Measurements from ENCODE around the gene ZDHHC7. TPM values are rescaled to one million over a fixed set of nuclear protein-coding genes. Genes with fewer than 3 reads are reported as not detected.

The ZDHHC7 gene
- total RNA-seq, 4 donors from 2014 or later: 49.8 to 59.2 (median 54.3) TPM

GRCh38 chr16:84933774-84934631 lies 77.3 kb downstream of the ZDHHC7 start:
- no peaks in the 10 kb centered on the region for H3K36me3 ChIP-seq
- DNase-seq: peak; percentile 37 to 41
- H3K27ac ChIP-seq: peak overlapping the region in 1 of 3 donors; percentile 12
- H3K4me1 ChIP-seq: peaks cover 0 to 5% of the 10 kb centered on the region in 2 donors
- H3K4me3 ChIP-seq (replicated peaks in 1 of 3): no peak overlapping the region
- intact Hi-C loops (cut with DNase I): no loop called here
- 74 to 75% methylated on average over 24 to 27 of the region's 29 CpGs for WGBS, 2 donors
- H3K9me3 ChIP-seq: no peaks in the 10 kb centered on the region
- TF ChIP-seq POLR2A (IDR thresholded peaks at IDR 0.05) (no peak), CTCF (IDR thresholded peaks at IDR 0.05) (no peak)
- no peaks in the 10 kb centered on the region for H3K27me3 ChIP-seq

- Histone ChIP-seq H3K4me3 (replicated peaks in 1 of 3) (no peak overlapping the region), H3K4me1 (peaks cover 0 to 7% of the 10 kb centered on the region in 2 donors), H3K27me3 (no peaks in the 10 kb centered on the region), H3K9me3 (no peaks in the 10 kb centered on the region), H3K36me3 (no peaks in the 10 kb centered on the region), H3K27ac (no peak overlapping the region)
- no peak for DNase-seq
- no peak for TF ChIP-seq CTCF (IDR thresholded peaks at IDR 0.05)
- TF ChIP-seq POLR2A (IDR thresholded peaks at IDR 0.05): no peak
- intact Hi-C loops (cut with DNase I): no loop called here
- WGBS, 2 donors: 87 to 89% methylated on average over 5 of the region's 5 CpGs
These were observed 78.7 kb downstream of the ZDHHC7 start for GRCh38 chr16:84932681-84933080.

GRCh38 chr16:84931506-84931905 lies 79.8 kb downstream of the ZDHHC7 start:
- H3K27ac ChIP-seq: no peak overlapping the region
- no peak overlapping the region for H3K4me3 ChIP-seq (replicated peaks in 1 of 3)
- no peaks in the 10 kb centered on the region for H3K36me3 ChIP-seq
- no peak for DNase-seq
- intact Hi-C loops (cut with DNase I): no loop called here
- WGBS, 2 donors: 93 to 95% methylated on average over 8 of the region's 8 CpGs
- no peaks in the 10 kb centered on the region for H3K27me3 ChIP-seq
- no peaks in the 10 kb centered on the region for H3K9me3 ChIP-seq
- peaks cover 0 to 7% of the 10 kb centered on the region in 2 donors for H3K4me1 ChIP-seq
- TF ChIP-seq CTCF (IDR thresholded peaks at IDR 0.05) (no peak), POLR2A (IDR thresholded peaks at IDR 0.05) (no peak)

- 90 to 92% methylated on average over 4 of the region's 4 CpGs for WGBS, 2 donors
- intact Hi-C loops (cut with DNase I): no loop called here
These were observed 80.2 kb downstream of the ZDHHC7 start for GRCh38 chr16:84931107-84931494.

More at GRCh38 chr16:84931107-84931494, 80.2 kb downstream of the ZDHHC7 start:
- DNase-seq: no peak
- Histone ChIP-seq H3K27me3 (no peaks in the 10 kb centered on the region), H3K27ac (no peak overlapping the region), H3K4me1 (peaks cover 0 to 7% of the 10 kb centered on the region in 2 donors), H3K4me3 (replicated peaks in 1 of 3) (no peak overlapping the region), H3K36me3 (no peaks in the 10 kb centered on the region), H3K9me3 (no peaks in the 10 kb centered on the region)
- TF ChIP-seq CTCF (IDR thresholded peaks at IDR 0.05) (no peak), POLR2A (IDR thresholded peaks at IDR 0.05) (no peak)

Data from thyroid gland (tissue), 4 donors.